Activated CD8-positive, alpha-beta memory T cell treated with anti-CD3 and anti-CD28 coated beads for 36 hours (primary cell): Measurements from ENCODE around the gene FRMD4A. TPM values are rescaled to one million over a fixed set of nuclear protein-coding genes. Genes with fewer than 3 reads are reported as not detected.

Source experiments
- CTCF ChIA-PET: fragments of 350-600 bp; sonication (Branson Sonifier 250); formaldehyde crosslinking; loops from one replicate; lab custom pipeline; 2021; ENCODE audit warnings: antibody characterized with exemption; lab: Charles Lee
- POLR2A ChIA-PET: fragments of 350-600 bp; sonication (Branson Sonifier 250); formaldehyde crosslinking; loops from one replicate; lab custom pipeline; 2021; ENCODE audit warnings: antibody characterized with exemption; lab: Charles Lee
- total RNA-seq, 2 experiments: library from RNA; stranded (reverse); gene quantifications; one replicate each; pipeline ENCODE4 v1.2.3, GENCODE V29; 2021

The FRMD4A gene
- total RNA-seq, 2 experiments from 2014 or later = 4.7 to 5.2 TPM

DNA sequence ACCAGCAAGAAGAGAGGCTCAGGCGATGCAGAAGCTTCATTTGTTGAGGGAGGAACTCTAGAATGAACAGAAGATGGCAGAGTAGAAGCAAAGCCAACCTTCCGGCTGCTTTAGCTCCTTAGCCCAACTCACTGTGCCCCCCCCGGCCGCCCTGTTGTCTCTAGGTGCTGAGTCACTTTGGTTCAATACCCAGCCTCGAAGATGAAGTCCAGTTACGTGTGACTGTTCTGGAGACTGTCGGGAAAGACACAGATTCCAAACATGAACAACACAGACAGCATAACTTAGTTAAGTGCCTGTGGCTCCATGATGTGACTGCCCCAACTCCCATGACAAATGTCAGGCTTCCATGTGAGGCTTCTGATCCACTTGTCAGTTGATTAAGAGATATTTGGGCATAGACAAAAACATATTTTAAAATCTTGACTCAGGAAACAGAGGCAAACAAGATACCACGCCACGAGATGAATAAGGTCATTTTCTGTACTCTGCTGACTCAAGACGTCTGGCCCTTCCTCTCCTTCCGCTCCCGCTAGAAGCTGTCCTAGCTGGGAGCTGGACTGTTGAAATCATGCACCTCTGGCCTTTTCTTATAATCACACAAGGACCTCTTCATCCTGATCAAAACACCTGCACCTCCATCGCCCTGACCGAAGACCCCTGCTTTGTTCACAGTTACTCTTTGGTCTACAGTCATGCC lies 199.3 kb downstream of the FRMD4A start:
- CTCF ChIA-PET = no interaction called here
- POLR2A ChIA-PET = no interaction called here

DNA sequence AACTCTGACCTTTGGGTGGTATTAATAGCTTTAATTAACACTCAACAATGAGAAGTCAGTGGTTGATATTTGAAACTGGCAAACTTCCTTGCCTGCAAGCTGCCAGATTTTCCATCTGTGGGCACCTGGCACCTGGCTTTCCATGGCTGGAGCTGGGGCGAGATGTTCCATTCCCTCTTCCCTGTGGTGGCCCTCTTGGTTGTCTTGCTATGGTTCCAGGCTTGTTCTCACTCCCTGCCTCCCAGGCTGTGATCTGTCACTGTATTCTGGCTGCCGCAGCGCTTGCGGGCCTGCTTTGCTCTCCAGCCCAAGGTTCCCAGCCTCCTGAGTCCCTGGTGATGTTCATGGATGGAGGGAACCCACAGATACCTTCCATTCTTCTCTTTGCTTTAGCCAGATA lies 201.0 kb downstream of the FRMD4A start:
- ChIA-PET CTCF (no interaction called here), POLR2A (no interaction called here)

DNA sequence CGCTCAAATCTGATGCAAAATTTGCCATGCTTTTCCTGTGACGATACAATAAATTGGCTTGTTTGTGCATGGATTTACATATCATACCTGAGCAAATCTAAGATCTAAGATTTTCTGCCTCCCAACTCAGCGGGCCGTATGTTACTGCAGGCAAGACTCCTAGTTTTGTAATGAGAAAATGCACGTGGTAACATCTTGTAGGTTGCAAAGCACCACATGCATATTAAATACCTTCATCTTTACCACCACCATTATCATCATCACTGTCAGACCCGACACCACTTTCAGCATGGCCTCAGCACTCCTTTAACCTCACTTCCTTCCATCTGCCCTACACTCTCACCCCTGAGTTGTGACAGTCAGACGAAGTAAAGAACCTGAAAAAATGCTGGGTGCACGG lies 202.2 kb downstream of the FRMD4A start:
- ChIA-PET POLR2A (no interaction called here), CTCF (no interaction called here)

DNA sequence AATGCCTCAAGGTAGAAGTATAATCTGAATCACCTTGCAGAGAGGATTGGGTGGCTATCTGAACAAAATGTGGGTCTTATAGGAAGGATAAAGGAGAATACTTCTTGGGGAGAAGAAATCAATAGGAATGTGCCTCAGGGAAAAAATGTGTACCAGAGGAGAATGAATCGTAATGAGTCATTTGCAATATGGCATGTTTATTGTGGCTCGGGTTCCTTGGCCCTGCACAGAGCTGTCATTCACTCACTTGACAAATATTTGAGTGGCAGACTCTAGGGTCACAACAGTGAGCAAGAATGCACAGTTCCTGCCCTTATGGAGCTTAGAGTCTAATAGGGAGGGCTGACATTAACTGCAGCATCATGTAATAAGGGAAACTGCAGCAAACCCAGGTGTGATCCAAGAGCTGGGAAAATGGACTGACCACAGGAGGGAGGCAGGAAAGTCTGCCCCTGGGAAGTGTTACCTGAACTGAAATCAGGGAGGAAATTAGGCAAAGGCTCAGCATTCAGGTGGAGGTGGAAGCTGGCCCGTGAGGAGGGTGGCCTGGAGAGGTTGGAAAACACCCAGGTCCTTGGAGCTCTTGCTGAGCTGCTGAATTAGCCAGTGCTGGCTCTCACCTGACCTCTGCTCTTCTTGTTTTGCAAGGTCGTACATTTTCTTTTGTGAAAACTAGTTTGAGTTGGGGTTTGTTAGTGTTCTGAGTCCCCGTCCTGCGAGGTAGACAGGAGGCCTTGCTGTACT lies 203.9 kb downstream of the FRMD4A start:
- CTCF ChIA-PET = interaction anchor here (0.6 kb wide), 1 partner anchor 22 kb away, joined by 3 read pairs; no protein-coding TSS in a partner anchor
- POLR2A ChIA-PET = no interaction called here

DNA sequence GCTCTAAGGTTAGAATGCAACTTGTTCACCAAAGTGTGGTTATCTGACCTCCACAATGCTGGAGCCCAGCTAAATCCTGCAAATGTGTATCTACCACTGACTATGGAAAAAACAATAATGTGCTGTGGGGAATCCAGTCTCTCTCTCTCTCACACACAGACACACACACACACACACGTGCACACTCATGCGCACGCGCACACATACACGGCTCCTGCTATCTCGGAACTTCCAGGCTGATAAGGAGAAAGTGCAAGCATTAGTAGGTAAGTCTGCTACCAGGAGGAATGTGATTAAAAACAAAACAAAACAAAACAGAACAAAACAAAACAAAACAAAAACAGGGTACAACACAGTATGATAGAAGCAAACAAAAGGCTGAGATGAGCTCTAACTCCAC lies 205.2 kb downstream of the FRMD4A start:
- POLR2A ChIA-PET = no interaction called here
- CTCF ChIA-PET = interaction anchor here (0.5 to 0.8 kb wide), 2 partner anchors 215 to 1503 kb away, joined by 3 read pairs; no protein-coding TSS in a partner anchor

DNA sequence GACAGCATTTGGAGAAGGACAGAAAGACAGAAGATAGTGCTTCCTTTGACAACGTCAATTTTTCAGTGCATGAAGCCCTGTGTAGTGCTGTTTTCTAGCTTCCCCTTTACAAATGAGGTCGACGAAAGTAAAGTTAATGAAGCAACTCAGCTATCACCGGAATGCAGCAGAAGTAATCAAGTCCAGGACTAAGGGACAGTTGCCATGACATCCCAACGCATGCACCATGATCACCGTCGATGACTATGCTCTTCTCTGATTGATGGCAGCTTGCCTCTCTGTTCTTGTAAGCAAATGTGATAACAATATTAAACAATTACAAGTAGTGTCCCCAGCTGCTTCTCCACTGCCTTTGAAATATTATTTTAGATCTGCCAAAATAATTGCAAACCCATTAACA lies 205.8 kb downstream of the FRMD4A start:
- POLR2A ChIA-PET = no interaction called here
- CTCF ChIA-PET = no interaction called here

DNA sequence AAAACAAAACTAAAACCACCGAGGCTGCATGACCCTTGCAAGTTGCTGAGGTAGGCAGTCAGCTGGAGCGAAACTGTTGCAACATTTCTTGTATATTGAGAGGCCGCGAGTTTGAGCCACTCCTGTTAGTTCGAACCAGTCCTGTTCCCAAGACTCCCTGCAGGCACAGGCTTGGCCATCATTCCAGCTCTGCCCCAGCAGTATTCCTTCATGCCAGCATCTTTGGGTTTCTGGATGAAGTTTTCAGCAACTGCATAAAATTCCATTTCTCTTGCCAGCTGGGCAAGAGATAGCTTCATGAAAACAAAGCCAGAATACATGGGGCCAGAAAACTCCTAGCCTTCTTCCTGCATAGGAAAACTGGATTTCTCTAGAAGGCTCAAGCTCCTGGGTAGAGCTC lies 207.6 kb downstream of the FRMD4A start:
- POLR2A ChIA-PET = no interaction called here
- CTCF ChIA-PET = no interaction called here

DNA sequence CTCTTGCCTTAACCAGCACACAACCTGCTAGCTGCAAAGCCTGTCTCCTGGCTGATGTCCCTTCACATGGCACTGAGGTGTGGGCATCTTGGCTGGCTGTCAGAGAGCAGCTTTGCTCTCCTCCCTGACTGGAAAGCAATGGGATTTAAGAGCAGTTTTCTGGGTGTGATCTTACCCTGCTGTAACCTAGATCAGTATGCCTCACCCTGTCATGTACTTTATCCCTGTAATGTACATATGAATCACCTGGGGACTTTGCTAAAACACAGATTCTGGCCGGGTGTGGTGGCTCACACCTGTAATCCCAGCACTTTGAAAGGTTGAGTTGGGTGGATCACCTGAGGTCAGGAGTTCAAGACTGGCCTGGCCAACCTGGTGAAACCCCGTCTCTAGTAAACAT lies 209.9 kb downstream of the FRMD4A start:
- CTCF ChIA-PET = no interaction called here
- POLR2A ChIA-PET = no interaction called here

DNA sequence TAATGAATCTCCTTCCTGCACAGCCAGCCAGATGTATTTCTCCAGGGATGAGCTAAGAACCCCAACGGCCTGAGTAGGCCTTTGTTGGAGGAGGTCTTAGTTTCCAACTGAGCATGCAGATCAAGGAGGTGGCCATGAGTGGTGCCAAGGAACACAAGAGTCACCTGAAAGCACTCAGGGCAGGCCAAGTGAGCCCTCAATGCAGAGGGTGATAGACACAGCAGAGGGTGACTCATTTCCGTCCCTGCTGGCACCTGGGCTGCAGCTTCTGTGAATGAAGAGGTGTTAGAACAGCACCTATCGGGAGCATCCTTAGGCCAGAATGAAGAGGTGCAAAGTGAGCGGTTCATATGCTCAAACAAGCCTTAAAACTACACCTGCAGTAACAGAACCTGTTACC lies 211.8 kb downstream of the FRMD4A start:
- CTCF ChIA-PET = no interaction called here
- POLR2A ChIA-PET = no interaction called here

DNA sequence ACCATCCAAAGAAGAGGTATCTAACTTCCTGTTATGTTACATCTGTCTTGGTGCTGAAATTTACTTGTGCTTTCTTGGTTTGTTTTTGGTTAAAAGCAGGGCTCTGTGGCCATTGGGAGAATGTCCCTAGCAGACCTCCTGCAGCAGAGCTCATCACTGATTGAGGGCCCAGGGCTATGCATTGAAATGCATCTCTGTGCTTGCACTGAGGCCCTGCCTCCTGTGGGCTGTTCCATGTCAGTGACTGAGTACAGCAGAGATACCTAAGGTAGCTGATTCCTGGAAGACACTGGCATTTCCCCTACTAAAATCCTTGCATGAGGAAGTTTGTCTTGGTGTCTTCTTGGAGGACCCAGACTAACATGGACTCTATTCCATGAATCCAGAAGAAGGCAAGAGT lies 213.9 kb downstream of the FRMD4A start:
- CTCF ChIA-PET = no interaction called here
- POLR2A ChIA-PET = no interaction called here

DNA sequence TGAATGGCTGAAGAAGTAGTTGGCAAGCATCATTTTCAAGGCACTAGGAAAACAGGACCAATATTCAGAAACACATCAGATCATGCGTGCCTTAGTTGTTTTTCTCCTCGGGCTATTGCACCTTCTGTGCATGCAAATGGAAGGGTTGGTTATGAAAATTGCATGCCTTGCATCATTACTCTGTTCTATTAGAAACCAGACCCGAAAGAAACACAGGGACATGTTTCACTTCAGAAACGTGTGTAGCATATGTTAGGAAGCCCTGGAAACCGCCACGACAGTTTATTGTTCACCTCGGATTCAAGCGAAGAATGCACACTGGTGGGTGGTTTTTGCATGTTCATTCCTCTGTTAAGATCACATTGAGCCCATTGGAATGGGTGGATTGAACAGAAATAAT lies 214.7 kb downstream of the FRMD4A start:
- POLR2A ChIA-PET = no interaction called here

DNA sequence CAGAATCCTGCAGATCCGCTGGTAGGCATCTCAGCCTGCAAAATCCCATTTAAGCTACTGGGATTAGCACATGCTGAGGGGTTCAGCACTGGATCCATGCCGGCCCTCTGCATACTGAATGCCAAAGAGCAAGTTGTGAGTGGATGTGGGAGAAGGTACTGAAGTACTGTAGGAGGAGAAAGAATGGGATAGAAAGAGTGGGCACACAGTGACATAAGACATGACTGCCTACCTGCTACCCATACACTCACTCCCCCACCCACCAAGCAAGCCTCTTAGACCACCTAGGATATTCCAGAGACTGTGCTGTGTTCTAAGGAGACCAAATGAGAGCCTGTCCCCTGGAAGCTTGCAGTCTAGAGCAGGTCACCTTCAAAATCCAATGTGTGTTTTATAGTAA lies 215.9 kb downstream of the FRMD4A start:
- POLR2A ChIA-PET = no interaction called here
- CTCF ChIA-PET = no interaction called here

More for the DNA sequence above, 214.7 kb downstream of the FRMD4A start:
- CTCF ChIA-PET = no interaction called here

DNA sequence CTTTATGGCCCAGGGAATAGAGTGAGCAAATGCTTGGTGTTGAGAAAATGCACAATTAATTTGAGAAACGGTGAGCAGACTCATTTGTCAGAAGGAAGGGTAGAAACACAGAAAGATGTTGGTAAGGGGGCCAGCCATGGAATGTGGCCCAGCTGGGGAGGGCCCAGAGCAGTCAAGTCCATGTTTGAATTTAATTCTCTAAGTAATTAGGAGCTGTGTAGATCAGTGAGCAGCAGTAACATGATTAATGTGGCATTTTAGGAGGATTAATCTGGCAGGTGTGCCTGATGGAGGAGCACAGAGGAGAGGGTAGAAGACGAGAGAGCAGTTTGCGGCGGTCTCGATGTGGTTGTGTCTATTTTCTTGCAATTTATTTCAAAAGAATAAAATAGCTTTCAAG lies 218.7 kb downstream of the FRMD4A start:
- POLR2A ChIA-PET = no interaction called here
- CTCF ChIA-PET = no interaction called here

DNA sequence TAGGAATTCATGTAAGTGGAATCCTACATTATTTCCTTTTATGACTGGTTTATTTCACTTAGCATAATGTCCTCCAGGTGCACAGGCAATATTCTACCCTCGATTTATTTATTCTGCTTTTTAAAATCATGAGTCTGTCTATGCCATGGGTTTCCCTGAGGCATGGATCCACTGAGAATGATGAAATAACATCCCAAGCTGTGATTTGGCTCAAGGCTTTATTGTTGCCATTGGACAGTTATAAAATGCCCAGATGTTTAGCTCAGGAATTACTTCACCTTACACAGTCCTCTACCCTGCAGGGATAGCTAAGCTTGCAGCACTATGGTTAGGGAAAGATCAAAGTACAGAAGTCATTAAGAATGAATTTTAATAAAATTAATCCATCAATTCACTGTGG lies 219.5 kb downstream of the FRMD4A start:
- POLR2A ChIA-PET = no interaction called here
- CTCF ChIA-PET = no interaction called here

DNA sequence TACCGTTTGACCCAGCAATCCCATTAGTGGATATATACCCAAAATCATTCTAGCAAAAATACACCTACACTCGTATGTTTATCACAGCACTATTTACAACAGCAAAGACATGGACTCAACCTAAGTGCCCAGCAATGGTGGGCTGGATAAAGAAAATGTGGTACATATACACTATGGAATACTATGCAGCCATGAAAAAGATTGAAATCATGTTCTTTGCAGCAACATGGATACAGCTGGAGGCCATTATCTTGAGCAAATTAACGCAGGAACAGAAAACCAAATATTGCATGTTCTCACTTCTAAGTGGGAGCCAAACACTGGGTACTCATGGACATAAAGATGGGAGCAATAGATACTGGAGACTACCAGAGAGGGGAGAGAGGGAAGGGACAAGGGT lies 223.9 kb downstream of the FRMD4A start:
- ChIA-PET POLR2A (no interaction called here), CTCF (no interaction called here)

DNA sequence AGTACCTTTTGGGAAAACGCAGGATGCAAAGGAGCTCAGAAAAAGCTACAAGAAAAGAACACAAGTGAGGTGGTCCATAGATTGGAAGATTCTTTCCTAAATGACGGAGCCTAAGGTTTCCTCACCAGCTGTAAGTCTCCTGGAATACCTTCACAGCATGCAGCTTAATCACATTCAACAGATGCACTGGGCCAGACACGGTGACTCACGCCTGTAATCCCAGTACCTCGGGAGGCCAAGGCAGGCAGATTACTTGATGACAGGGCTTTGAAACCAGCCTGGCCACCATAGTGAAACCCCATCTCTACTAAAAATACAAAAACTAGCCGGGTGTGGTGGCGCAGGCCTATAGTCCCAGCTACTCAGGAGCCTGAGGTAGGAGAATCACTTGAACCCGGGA lies 228.7 kb downstream of the FRMD4A start:
- CTCF ChIA-PET = interaction anchor here (1.3 kb wide), 1 partner anchor 12 kb away, joined by 3 read pairs; no protein-coding TSS in a partner anchor

DNA sequence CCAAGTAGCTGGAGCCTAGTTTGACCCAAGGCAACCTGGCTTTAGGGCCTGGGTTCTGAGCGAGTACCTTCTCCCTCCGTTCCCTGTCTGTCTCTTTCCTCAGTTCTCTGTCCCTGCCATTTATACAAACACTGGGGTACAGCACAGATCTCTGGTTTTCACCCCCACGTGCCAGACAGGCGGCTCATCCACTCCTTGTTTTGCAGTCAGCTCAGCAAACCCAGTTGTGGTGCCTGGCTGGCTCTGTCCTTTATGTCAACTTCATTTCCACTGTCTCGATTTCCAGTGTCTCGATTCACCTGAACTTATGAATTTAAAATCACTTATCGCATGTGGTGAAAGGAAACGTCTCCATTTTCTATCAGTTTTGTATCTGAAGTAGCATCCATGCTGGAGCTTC lies 230.8 kb downstream of the FRMD4A start:
- POLR2A ChIA-PET = no interaction called here
- CTCF ChIA-PET = no interaction called here

More for the DNA sequence above, 228.7 kb downstream of the FRMD4A start:
- POLR2A ChIA-PET = interaction anchor here (0.6 kb wide), 1 partner anchor 772 kb away, joined by 3 read pairs; no protein-coding TSS in a partner anchor

DNA sequence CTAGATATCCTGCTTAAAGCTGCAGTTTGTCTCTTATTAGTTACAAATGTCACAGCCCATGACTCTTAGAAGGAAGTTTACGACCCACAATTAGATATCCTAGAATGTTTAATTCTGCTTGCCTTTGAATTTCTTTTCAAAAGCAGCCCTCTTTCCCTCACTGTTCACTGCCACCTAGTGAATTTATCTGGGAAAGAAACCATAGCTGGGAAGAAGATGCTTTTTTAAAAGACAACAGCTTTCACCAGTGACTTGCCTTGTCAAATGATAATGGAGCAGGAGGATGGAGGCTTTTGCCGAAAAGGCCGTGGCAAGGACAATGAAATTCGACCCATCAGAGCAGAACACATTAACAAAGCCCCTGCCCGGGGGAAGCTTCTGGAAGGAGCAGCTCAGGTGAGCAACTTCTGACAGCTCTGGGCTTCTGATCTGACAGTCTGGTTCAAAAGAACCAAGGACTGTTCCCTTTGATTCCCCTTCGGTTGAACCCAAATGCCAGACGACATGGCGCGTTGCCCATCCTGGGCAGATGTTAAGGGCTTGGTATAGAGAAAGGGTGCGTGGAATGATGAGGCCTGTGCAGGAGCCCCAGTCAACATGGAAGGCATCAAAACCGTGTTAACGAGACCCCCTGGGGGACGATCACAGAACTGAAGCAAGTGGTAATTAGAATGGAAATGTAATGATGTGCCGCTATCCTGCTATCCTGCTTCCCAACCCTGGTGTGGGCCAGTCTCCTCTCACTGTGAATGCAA lies 236.8 kb downstream of the FRMD4A start:
- ChIA-PET POLR2A (no interaction called here), CTCF (interaction anchor here (1.8 kb wide), 1 partner anchor 434 kb away, joined by 4 read pairs; no protein-coding TSS in a partner anchor)

DNA sequence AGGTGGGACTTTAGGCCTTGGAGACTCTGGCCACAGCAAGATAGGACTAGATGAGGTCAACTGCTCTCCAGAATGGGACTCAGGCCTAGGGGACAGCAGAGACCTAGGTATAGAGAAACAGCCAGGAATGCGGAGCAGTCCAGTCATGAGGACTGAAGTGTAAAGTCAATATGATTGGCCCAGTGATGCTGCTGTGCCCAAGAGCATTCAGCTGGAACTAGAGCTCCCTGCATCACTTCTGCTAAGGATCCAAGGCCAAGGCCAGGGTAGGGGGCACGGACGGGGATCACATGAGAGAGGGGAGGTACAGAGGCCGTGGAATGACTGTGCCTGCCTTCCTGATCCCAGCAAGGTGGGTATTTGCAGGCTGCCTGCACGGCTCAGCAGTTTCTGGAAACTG lies 237.9 kb downstream of the FRMD4A start:
- CTCF ChIA-PET = interaction anchor here (1.8 kb wide), 1 partner anchor 433 kb away, joined by 4 read pairs; no protein-coding TSS in a partner anchor

More for the DNA sequence above, 237.9 kb downstream of the FRMD4A start:
- POLR2A ChIA-PET = no interaction called here
